ENCODE results near the gene LRRK1.

- TF ChIP-seq CTCF (optimal IDR thresholded peaks at IDR 0.05 in 1 of 3, IDR thresholded peaks at IDR 0.05 in 1 of 3, conservative IDR thresholded peaks at IDR 0.05 in 1 of 3; ENCODE audit: extremely low read depth in 1 of 3, insufficient read depth in 2 of 3, low read length in 3 of 3) (no peak), EZH2 (IDR thresholded peaks at IDR 0.05; ENCODE audit: low read length) (no peak)
Observed at GRCh38 chr15:100928632-100929280, 9.6 kb downstream of the LRRK1 start.
